GM12878 (cell line): ENCODE results near the gene ADGRE1. TPM values are rescaled to one million over a fixed set of nuclear protein-coding genes. Genes with fewer than 3 reads are reported as not detected.

Source experiments
- ASH2L ChIP-seq: fragments of 300-600, 200-600 bp; sonication (generic); IDR thresholded peaks from 2 replicates; pipeline ENCODE4 v1.6.1; 2017; ENCODE audit warnings: low read depth, mild to moderate bottlenecking, borderline replicate concordance
- BACH1 ChIP-seq: fragments of 450-650 bp; IDR thresholded peaks from 2 replicates; pipeline ENCODE4 v1.6.1; 2017; ENCODE audit warnings: mild to moderate bottlenecking, borderline replicate concordance
- CEBPB ChIP-seq, 2 experiments: fragments of 150-350 bp in 1 of 2; IDR thresholded peaks; 2 replicates each; pipeline ENCODE4 v1.6.1; 2012 to 2014; ENCODE audit warnings: low read depth in 2 of 2, low read length in 2 of 2, borderline replicate concordance in 1 of 2, inconsistent platforms in 1 of 2
- CHD2 ChIP-seq: IDR thresholded peaks from 2 replicates; pipeline ENCODE4 v1.6.1; 2011; ENCODE audit warnings: low read depth, low read length, improper control_type of control experiment, borderline replicate concordance
- ETV6 ChIP-seq, 2 experiments: fragments of 450-650 bp in 1 of 2; IDR thresholded peaks in 1 of 2; conservative IDR thresholded peaks in 1 of 2; 2 replicates each; pipeline ENCODE4 v1.6.1; 2014; ENCODE audit warnings: antibody characterized with exemption in 1 of 2, borderline replicate concordance in 1 of 2, low read depth in 1 of 2, mild to moderate bottlenecking in 1 of 2, moderate library complexity in 1 of 2
- FOXM1 ChIP-seq: IDR thresholded peaks from 2 replicates; pipeline ENCODE4 v1.6.1; 2012; ENCODE audit warnings: low read depth, mild to moderate bottlenecking, inconsistent platforms, low read length, moderate library complexity
- HCFC1 ChIP-seq: fragments of 150-350 bp; IDR thresholded peaks from 2 replicates; pipeline ENCODE4 v1.6.1; 2014; ENCODE audit warnings: low read length
- IKZF1 ChIP-seq: fragments of 450-650 bp; conservative IDR thresholded peaks from 2 replicates; pipeline ENCODE4 v1.6.1; 2017; ENCODE audit warnings: antibody characterized with exemption, mild to moderate bottlenecking
- JUND ChIP-seq: IDR thresholded peaks from 2 replicates; pipeline ENCODE4 v1.6.1; 2012; ENCODE audit warnings: low read depth, mild to moderate bottlenecking, low read length, improper control_type of control experiment, moderate library complexity
- KLF5 ChIP-seq: fragments of 450-650 bp; IDR thresholded peaks from 2 replicates; pipeline ENCODE4 v1.6.1; 2014; ENCODE audit warnings: mild to moderate bottlenecking; ENCODE audit not compliant: partially characterized antibody
- MEF2B ChIP-seq: fragments of 450-650 bp; IDR thresholded peaks from 2 replicates; pipeline ENCODE4 v1.6.1; 2018; ENCODE audit warnings: mild to moderate bottlenecking, moderate library complexity; ENCODE audit not compliant: partially characterized antibody, poor library complexity, severe bottlenecking
- MTA3 ChIP-seq: IDR thresholded peaks from 2 replicates; pipeline ENCODE4 v1.6.1; 2012; ENCODE audit warnings: low read length, inconsistent platforms, borderline replicate concordance
- NBN ChIP-seq: fragments of 450-650 bp; IDR thresholded peaks from 2 replicates; pipeline ENCODE4 v1.6.1; 2016
- NFYB ChIP-seq: IDR thresholded peaks from 2 replicates; pipeline ENCODE4 v1.6.1; 2011; ENCODE audit warnings: low read depth, mild to moderate bottlenecking, low read length, improper control_type of control experiment, moderate library complexity; ENCODE audit not compliant: insufficient read depth
- PAX8 ChIP-seq: fragments of 450-650 bp; IDR thresholded peaks from 2 replicates; pipeline ENCODE4 v1.6.1; 2017; ENCODE audit warnings: mild to moderate bottlenecking, moderate library complexity
- PML ChIP-seq: IDR thresholded peaks from 2 replicates; pipeline ENCODE4 v1.6.1; 2012; ENCODE audit warnings: low read length, inconsistent platforms
- RB1 ChIP-seq: fragments of 450-650 bp; formaldehyde crosslinking; IDR thresholded peaks from 2 replicates; pipeline ENCODE4 v1.6.1; 2017; ENCODE audit warnings: mild to moderate bottlenecking, borderline replicate concordance
- SIN3A ChIP-seq: IDR thresholded peaks from 2 replicates; pipeline ENCODE4 v1.6.1; 2012; ENCODE audit warnings: low read depth, low read length, improper control_type of control experiment
- SMAD5 ChIP-seq: IDR thresholded peaks from 2 replicates; pipeline ENCODE4 v1.6.1; 2016; ENCODE audit warnings: antibody characterized with exemption, low read depth
- SP1 ChIP-seq: IDR thresholded peaks from one replicate; pipeline ENCODE4 v1.6.1; 2011; ENCODE audit warnings: low read depth, low read length
- SPI1 ChIP-seq: IDR thresholded peaks from 2 replicates; pipeline ENCODE4 v1.6.1; 2011; ENCODE audit warnings: low read depth, mild to moderate bottlenecking, low read length, moderate library complexity, borderline replicate concordance; ENCODE audit not compliant: insufficient read depth
- SREBF2 ChIP-seq: IDR thresholded peaks from 2 replicates; pipeline ENCODE4 v1.6.1; 2012; ENCODE audit warnings: mild to moderate bottlenecking, low read length
- SUZ12 ChIP-seq: fragments of 200-600 bp; sonication (generic); IDR thresholded peaks from one replicate; pipeline ENCODE4 v1.6.1; 2018; ENCODE audit warnings: antibody characterized with exemption, mild to moderate bottlenecking; ENCODE audit not compliant: unreplicated experiment
- TCF7 ChIP-seq: IDR thresholded peaks from 2 replicates; pipeline ENCODE4 v1.6.1; 2014; ENCODE audit warnings: antibody characterized with exemption, borderline replicate concordance
- WRNIP1 ChIP-seq: IDR thresholded peaks from 2 replicates; pipeline ENCODE4 v1.6.1; 2011; ENCODE audit warnings: low read depth, low read length, improper control_type of control experiment, borderline replicate concordance
- YBX1 ChIP-seq: fragments of 450-650 bp; IDR thresholded peaks from 2 replicates; pipeline ENCODE4 v1.6.1; 2016; ENCODE audit warnings: antibody characterized with exemption
- YY1 ChIP-seq: IDR thresholded peaks from 2 replicates; pipeline ENCODE4 v1.6.1; 2011; ENCODE audit warnings: low read depth, mild to moderate bottlenecking, low read length
- ZBED1 ChIP-seq: IDR thresholded peaks from 2 replicates; pipeline ENCODE4 v1.6.1; 2016; ENCODE audit warnings: borderline replicate concordance
- polyA plus RNA-seq, 11 experiments: library from polyadenylated mRNA; depleted of rRNA in 4 of 11; unstranded in 6 of 11; stranded (reverse) in 5 of 11; fragments of >200 nt; fragmentation: Nextera tagmentation in 4 of 11; fragmentation: Illumina TruSeq in 1 of 11; extraction: Ambion mirVana in 4 of 11; extraction: Trizol in 1 of 11; gene quantifications; 1 replicate in 1 of 11; 2 replicates in 10 of 11; pipeline versions ENCODE4 v1.2.1 to v1.2.3, GENCODE V29; 2011 to 2016; ENCODE audit warnings: inconsistent platforms in 2 of 11, missing spikeins in 2 of 11, low read depth in 1 of 11
- total RNA-seq, 4 experiments: library from RNA; depleted of rRNA in 3 of 4; stranded (reverse); fragments of >200 nt in 3 of 4; fragmentation: Illumina TruSeq in 1 of 4; extraction: Trizol in 1 of 4; gene quantifications; 2 replicates each; pipeline versions ENCODE4 v1.2.1 to v1.2.3, GENCODE V29; 2013 to 2021
- TF ChIP-seq, protein P1 (sequence below): fragments of 450-650 bp; IDR thresholded peaks from 2 replicates; pipeline ENCODE4 v1.6.1; 2016; ENCODE audit warnings: mild to moderate bottlenecking
- TF ChIP-seq, protein P2 (sequence below): IDR thresholded peaks from 2 replicates; pipeline ENCODE4 v1.6.1; 2012; ENCODE audit warnings: low read depth, low read length, improper control_type of control experiment

Gene ADGRE1
- total and polyA plus RNA-seq, 10 of the 15 experiments (the other 5 are each of a cell fraction or from before 2014, with no cell fraction given): 7.9 to 35.7 (median 9.9) TPM

DNA sequence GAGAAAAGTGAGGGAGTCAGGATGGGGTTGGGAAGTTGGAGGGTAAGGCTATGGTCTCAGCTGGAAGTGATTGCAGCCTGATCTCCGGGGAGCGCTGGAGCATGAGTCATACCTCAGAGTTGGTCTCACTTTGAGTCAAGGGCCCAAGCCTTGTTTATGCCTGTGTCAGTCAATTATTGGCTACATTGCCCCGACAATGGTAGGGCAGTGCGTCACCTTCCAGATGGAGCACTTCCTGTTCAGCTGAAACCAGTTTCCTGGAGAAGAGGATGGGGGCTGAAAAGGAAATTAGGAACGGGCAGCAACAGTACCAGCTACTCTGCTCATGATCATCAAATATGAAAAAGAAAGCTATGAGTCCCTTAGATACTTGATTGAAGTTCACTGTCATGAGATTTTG, 60.4 kb downstream of the ADGRE1 start (continued):
- TF ChIP-seq, protein P1, sequence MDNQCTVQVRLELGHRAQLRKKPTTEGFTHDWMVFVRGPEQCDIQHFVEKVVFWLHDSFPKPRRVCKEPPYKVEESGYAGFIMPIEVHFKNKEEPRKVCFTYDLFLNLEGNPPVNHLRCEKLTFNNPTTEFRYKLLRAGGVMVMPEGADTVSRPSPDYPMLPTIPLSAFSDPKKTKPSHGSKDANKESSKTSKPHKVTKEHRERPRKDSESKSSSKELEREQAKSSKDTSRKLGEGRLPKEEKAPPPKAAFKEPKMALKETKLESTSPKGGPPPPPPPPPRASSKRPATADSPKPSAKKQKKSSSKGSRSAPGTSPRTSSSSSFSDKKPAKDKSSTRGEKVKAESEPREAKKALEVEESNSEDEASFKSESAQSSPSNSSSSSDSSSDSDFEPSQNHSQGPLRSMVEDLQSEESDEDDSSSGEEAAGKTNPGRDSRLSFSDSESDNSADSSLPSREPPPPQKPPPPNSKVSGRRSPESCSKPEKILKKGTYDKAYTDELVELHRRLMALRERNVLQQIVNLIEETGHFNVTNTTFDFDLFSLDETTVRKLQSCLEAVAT: no peak
- TF ChIP-seq MEF2B (peak; percentile 93), IKZF1 (peak; percentile 99), FOXM1 (no peak), CEBPB (IDR thresholded peaks at IDR 0.05; ENCODE audit: borderline replicate concordance in 1 of 2, low read depth in 2 of 2, low read length in 2 of 2) (no peak), SMAD5 (no peak), SPI1 (peak; percentile 80), YY1 (0 out of 2 replicates have a peak, but pooled peaks have one; percentile 43), NFYB (0 out of 2 replicates have a peak, but pooled peaks have one; percentile 8), YBX1 (no peak), ASH2L (no peak), PAX8 (no peak), WRNIP1 (no peak), SIN3A (no peak), TCF7 (no peak), CHD2 (0 out of 2 replicates have a peak, but pooled peaks have one; percentile 45), HCFC1 (no peak), SUZ12 (no peak), NBN (peak; percentile 56; the same call in 1 of the 2 replicates), PML (no peak), JUND (peak; percentile 92), ETV6 (conservative IDR thresholded peaks at IDR 0.05 in 1 of 2, IDR thresholded peaks at IDR 0.05 in 1 of 2; ENCODE audit: borderline replicate concordance in 1 of 2, low read depth in 1 of 2) (peak in 1 of 2 experiments; percentile 91; a peak in 2 of 4 replicates), SP1 (no peak), KLF5 (no peak), MTA3 (no peak), BACH1 (peak; percentile 33; the same call in 1 of the 2 replicates), SREBF2 (no peak), RB1 (no peak), ZBED1 (no peak)
- TF ChIP-seq, protein P2, sequence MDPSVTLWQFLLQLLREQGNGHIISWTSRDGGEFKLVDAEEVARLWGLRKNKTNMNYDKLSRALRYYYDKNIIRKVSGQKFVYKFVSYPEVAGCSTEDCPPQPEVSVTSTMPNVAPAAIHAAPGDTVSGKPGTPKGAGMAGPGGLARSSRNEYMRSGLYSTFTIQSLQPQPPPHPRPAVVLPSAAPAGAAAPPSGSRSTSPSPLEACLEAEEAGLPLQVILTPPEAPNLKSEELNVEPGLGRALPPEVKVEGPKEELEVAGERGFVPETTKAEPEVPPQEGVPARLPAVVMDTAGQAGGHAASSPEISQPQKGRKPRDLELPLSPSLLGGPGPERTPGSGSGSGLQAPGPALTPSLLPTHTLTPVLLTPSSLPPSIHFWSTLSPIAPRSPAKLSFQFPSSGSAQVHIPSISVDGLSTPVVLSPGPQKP: peak; percentile 33; the same call in 1 of the 2 replicates
